Middle frontal gyrus (tissue), 1 donor: ENCODE data around the gene NOD1.

ENCODE experiments used
- DNase-seq: peaks from one replicate; pipeline ENCODE4 v3.0.0-alpha.2; 2015; ENCODE audit warnings: low spot score; ENCODE audit errors: extremely low spot score

The NOD1 gene

DNA sequence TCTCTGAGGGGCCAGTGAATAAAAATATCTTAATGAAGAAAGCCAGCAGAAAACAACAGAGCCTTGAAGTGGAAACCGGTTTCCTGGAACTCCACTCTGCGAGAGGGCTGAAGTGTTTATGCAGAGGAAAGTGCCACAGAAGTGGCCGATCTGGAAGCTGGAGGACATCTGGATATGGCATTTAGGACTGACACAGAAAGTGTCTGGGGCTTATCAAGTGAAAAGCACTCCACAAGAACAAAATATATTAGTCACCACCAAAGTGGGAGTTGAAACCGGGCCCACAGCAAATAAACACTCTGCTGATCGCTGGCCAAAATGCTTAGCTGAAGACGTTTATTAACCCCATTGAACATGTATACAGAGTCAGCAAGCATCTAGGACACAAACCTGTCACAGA, 7.8 kb downstream of the NOD1 start:
- DNase-seq, result no peak

DNA sequence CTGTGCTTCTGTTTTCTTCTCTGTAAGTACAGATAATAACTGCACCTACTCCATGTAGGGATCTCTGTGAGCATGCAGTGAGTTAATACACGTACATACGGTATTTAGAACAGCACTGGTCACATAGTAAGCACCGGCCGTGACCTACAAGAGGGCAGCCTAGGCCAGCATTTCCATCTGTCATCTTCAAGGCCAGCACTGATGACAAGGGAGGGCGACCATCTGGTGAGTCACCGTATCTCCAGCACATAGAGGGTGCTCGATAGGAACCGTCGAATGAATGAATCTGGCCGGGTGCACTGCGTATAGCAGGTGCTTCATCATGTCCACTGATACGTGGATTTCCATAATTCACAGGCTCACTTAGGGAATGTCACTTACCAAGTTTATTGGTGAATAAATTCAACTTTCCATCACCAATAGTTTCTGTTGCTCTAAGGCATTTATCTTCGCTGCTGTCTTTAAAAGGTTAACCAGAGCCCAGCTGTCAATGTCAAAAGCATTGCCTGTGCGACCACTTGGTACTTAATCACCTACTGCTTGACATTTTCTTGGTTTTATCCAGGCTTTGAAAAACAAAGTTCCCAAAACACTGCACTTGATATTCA, 8.3 kb downstream of the NOD1 start:
- no peak for DNase-seq

DNA sequence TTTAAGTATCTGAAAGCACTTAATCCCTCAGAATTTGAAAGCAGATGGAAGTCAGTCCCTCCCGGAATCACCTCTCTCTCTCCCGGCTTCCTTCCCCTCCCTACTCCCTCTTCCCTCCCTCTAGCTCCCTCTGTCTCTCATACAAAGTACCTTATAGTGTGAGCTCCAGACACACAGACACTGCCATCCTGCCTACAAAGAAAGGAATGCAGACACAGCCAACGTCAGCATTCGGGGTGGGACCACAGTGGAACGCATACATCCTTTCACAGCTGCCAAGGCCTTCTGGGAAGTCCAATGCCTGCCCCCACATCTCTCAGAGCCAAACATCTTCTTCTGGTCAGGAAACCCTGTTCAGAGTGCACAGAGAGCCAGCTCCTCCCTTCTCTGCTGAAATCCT, 9.3 kb downstream of the NOD1 start:
- DNase-seq, result no peak

DNA sequence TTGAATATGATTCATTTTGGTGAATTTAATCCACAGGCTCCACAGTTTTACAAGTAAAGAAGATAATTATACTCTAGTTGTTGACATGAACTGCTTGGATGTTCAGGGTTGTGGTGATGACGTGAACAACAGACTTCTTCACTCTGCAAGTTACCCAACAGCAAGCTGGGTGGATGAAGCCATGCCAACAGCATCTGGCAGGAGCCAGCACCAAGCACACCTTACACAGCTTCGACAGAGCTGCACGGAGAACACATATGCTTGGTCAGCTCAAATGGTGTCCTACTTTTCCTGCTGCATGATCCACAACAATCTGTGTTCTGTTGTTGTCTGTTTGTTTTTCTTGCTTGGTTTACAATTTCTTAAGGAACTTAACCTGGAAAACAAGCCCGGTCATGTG, 9.8 kb downstream of the NOD1 start:
- no peak for DNase-seq

DNA sequence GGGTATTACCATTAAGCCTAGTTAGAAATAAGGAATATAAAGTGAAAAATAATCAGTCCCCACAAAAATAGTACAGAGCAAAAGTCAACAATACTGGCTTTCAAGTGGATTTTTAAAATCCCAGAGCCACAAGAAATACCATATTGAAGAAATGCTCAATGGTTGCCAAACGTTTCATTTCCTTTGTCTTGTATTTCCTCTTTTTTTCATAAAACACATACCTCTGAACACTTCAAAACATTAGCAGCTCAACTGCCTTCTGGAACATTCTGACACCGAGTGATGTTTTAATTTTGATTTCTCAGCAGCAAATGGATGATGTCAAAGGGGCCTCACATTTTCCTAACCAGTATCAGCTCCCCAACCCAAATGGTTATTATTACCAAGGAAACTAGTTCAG, 10.5 kb downstream of the NOD1 start:
- DNase-seq, result no peak

DNA sequence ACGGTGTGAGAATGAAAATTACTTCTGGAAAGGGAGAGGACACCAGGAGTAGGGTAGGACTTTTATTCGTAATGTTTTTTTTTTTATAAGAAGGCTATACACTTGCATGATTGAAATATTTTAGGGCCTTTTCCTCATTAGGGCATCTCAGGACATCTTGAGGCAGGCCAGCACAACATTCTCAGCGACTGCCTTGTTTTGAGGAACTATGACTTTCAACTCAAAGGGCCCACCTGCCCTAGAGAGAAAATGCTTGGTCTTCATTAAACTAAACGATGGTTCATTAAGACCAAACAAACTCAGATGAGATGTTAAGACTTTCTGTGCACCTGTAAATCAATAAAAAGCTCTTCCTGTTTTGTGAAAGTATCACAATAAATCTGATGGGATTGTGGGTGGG, 11.3 kb downstream of the NOD1 start:
- DNase-seq, result no peak

DNA sequence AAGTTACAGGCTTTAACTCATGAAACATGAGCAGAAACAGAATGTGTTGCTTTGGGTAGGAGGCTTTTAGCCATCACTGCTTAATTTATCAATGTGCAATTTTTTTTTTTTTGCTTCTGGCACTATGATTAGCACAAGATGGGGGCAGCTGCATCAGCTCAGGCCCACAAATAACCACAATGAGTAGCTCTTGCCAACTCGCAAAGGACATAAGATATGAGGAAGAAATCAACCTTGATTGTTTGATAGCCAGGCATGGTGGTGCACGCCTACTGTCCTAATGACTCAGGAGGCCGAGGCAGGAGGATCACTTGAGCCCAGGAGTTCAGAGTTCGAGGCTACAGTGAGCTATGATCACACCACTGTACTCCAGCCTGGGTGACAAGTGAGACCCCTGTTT, 12.3 kb downstream of the NOD1 start:
- no peak for DNase-seq

DNA sequence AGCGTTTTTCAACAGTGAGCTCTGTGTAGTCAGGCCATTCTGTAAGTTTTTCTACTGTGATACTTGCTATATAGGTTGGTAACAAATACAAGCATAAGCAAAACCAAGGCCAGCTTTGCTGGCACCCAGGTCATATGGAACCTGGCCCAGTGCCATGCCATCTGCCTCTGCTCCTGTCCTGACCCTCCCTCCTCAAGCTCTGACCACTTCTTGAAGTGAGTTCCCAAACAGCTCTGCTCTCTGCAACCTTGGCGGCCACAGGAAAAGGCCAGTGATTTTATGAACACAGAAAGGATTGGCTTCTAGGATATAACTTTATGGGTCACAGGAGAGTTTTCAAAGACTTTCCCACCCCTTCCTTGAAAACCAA, 12.8 kb downstream of the NOD1 start:
- no peak for DNase-seq

DNA sequence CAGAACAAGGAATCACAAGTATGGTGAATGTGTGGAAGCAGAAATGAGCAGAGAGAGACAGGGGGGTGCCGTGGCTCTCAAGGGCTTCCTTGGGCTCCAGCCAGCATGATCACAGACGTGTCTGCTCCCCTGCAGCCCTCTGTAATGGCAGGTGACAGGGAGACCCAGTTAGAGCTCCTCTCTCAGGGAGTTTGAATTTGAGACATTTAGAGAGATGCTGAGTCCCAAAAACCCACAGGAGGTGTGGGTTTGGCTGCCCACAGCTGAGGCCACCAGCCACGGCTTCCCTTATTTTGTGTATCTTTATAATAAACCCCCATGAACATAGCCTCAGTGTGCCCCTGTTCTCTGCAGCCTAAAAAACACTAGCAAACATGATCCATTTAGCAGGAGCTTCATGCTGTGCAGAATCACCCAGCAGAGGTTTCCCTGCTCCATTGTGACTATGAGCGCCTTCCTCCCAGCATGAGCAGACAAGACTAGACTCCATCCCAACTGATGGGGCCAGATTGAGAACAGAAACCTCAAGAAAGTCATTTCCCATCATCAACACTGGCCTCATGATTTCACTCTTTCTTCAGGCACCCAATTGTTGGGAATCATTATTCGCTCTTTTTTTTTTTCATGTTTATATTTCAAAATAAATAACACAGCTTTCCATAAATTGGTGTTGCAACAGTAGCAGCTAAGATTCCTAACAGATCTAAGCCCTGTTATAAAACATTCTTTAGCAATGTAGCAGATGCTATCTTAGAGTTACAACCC, 13.4 kb downstream of the NOD1 start:
- no peak for DNase-seq

DNA sequence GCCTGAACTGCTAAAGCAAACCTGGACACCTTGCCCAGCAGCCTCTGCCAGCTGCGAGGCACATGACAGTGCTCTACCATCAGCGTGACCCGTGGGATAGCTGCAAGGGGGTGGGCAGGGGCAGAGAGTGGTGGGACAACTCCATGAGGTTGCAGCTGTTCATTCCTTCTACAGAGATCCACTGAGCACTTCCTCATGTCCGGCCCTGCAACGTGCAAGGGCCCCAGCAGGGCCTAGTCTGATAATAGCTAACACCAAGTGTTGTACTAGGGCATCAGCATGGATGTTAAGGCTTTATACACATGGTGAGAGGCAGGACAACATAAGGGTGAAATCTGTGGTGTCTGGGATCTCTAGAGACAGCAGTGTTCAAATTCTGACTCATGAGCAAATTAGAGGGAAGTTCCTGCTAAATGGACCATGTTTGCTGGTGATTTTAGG, 14.3 kb downstream of the NOD1 start:
- DNase-seq, result no peak

DNA sequence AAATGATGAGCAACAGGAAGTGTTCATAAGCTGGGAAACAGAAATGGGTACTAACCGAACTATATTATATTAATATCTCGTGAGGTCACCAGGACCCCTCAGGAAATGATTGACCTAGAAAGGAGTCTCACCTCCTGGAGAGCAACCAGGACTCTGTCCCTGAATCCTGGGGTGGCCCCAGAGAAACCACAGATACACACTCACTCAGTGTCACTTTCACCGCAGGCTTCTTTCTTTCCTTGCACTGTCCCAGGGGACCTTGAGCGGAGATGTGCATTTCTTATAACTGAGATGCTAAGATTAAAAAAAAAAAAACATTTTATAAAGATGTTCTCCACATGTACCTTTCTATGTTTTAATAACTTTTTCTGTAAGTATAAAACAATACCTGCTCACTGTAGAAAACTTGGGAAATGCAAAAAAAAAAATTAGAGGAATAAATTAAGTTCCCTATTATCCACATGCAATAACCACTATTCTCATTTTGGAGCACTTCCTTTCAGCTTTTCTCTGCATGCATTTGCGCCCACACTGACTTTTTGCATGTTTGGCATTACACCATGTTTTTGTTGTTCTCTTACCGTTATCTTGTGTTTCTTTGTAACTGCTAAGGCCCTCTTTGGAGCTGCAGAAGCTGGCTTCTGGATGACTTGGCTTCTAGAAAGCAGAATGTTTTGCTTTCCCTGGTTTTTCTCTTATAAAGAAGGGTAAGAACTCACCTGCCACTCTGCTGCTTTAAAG, 15.0 kb downstream of the NOD1 start:
- DNase-seq, result no peak

DNA sequence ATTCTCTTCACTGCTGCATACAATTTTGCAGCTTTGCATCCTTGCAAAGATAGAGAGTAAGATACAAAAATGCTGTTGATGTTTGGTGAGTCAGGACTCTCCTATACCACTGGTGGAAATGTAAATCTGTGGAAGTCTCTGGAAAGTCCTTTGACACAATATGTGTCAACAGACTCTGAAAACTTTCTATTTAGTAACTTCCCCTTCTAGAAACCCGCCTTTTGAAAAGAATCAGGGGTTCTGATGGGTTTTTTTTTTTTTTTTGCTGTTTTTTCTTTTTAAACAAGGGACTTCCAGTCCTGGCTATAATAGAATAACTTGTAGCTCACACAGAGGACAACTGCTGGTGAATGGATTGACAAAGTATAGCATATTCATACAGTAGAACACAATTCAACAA, 16.4 kb downstream of the NOD1 start:
- no peak for DNase-seq

DNA sequence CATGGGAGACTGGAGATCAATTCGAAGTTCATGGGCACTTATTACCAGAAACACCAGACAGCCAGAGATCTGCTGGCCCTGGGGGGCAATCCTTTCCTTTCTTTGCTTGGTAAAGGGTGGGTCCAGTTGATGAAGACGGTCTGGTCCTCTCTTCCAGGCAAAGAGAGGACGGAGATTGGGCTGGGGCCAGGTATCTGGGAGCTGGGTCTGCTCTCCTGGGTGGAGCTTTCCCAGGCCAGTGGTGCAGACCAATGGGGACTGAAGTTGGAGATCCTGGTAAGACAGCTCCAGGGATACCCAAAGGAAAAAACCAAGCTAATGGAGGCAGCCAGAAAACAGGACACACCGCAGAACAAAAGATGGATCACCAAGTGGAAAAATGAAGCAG, 18.3 kb downstream of the NOD1 start:
- no peak for DNase-seq

DNA sequence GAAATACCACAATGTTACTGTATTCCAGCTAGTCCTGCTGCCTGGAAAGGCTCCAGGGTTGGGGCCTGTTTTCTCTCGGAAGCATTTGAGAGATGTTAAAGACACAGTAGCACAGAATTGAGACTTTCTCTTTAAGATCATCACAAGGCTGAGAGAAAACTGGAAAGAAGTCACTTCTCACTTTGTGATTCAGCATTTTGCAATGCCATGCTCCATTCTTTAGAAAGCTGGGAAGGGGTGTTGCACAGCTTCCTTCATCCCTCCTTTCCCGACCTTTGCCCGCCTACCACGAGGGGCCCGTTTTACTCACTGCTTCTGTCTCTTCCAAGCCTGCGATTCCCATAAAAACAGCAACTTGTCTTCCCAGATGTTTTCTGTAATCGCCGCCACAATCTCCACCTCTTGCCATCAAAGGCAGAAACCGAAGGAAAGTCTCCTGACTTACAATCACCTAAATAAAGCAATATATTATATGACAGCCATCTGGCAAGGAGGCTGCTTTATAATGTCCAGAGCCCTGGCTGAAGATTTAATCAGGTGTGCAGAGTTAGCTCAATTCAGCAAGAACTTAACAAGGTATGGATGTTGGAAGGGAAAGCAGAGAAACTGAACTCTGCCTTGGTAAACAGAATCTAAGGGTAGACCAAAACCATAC, 18.9 kb downstream of the NOD1 start:
- DNase-seq, result no peak

DNA sequence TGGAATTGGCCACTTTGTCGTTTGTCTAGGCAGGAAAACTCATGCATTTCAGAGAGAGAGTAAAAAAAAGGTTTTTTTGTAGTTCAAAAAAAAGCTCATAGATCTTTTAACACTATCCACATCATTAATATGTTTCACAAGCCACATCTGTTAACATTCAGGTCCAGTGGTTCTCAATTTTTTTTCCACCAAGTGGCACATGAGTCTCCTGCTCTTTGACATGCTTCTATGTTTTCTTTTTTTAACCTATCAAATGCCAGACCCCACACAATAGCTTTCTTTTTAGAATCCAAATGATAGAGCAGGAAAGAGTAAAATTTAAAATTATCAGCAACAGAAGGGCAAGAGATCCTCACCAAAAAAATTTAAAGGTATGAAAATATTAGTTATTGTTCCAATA, 20.3 kb downstream of the NOD1 start:
- DNase-seq, result no peak

DNA sequence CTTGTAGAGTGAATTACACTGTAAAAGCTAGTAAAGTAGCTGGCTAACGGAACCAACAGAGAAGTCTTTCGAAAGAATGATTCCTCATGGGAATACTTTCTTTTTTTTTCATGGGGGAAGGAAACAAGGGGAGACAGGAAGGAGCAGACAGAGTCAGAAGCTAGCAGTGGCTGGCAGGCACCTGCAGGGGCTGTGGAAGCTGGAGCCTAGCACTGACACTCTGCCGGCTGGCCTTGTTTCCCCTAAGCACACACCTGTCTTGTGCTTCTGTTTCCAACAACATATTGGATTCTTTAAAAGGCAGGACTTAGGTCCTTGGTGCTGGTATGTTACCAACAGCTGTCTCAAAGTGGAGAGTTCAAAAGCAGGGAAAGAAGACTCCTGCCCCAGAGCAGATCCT, 24.7 kb downstream of the NOD1 start:
- DNase-seq, result no peak

DNA sequence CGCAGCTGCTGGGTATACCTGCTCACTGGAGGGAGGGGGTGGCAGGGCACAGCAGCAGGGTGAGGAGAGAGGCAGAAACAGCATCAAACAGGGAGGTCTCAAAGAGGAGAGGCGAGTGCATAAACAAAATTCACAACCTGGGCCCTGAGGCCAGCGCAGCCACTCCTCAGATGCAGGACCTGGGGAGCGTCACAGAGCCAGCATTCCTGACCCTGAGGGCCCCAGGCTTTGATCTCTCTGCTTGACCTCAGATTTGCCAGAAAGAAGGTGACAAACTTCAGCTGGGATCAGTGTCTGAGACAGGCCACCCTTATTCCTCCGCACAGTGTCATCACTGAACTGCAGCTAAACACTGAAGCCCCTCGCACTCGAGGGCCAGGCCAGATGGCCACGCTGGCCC, 25.6 kb downstream of the NOD1 start:
- DNase-seq, result no peak

DNA sequence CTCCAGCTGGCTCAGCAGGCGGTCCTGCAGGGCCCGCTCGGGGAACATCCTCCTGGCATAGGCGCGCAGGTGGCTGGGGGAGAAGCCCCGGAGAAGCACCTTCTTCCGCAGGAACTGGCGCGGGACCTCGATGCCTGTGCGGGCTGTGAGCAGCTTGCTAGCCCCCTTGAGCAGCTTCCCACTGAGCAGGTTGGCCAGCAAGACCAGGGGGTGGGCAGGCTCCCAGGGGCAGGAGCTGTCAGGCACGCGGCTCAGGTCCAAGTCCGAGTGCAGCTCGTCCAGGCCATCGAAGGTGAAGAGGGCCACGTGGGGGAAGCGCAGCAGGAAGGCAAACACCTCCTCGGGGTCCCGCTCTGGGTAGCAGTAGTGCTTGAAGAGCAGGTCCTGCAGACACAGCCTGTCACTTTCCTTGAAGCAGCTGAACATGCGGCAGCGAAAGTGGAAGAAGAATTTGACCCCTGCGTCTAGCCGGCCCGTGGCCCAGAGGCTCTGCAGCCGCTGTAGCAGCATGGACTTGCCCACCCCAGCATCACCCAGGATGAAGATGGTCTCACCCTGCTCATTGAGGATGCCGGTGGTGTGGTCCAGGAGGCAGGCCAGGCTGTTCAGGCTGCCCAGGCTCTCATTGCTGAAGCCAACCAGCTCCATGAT, 26.2 kb downstream of the NOD1 start:
- no peak for DNase-seq

DNA sequence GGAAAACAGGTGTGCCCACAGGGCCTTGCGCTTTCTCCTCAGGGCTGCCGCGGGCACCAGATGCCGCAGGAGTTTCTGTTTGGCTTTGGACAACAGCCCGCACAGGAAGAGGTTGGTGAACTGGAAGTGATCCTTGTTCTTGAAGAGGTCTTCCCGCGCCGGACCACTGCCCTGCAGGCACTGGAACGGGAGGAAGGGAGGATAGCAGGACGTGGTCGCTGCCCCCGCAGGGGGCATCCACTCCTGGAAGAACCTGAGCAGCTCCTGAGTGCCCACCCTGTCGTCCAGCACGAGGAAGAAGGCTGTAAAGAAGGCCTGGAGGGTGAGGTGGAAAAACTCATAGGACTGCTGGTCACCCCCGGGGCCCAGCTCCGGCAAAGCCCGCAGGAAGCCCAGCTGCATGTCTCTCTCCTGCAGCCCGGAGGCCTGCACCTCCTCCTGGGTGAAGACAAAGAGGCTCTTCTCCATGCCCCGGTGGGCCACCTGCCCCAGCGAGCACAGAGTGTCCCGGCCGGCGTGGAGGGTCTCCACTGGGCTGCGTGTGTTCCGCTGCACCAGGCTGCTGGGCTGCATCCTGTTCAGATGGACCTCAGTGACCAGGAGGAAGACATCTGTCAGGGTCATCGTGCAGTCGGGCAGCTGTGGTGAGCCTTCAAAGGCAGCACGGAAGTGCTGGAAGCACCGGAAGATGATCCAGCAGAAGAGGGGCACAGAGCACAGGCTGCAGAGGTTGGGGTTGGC, 26.9 kb downstream of the NOD1 start:
- no peak for DNase-seq

DNA sequence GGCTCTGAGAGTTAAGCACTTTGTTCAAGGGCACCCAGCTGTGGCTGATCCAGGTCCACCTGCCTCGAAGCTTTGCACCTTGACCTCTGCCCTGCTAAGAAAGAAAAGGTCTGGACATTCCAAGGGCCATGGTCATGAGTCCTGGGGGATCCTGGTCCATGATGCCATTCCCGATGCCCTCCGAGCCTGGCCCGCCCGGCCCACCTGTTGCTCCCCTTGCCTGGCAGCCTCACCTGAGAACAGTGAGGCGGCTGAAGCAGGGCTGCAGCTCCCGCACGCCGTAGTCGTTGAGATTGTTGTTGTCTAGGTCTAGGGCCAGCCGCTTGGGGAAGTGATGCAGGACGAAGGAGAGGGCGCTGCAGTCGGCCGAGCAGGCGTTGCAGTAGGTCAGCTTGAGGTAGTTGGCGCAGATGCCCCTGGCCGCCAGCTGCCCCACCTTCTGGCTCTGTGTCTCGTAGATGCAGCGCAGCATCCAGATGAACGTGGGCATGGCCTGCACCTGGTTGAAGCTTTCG, 27.5 kb downstream of the NOD1 start:
- no peak for DNase-seq
